Body of pancreas (tissue), 4 donors: ENCODE results near the gene BCL3. TPM values are rescaled to one million over a fixed set of nuclear protein-coding genes. Genes with fewer than 3 reads are reported as not detected.

Experiments used
- ATAC-seq: fragments of 150-250 bp; one replicate; pipeline ENCODE4 v1.9.1; 2016
- DNase-seq, 4 donors: peaks; one replicate each; pipeline ENCODE4 v3.0.0-alpha.2; 2019
- H3K27ac ChIP-seq, 4 donors: fragments of 200-600 bp; sonication (generic); 1 replicate in 3 of 4; 2 replicates in 1 of 4; pipeline versions ENCODE4 v1.5.1 to v1.6.1; 2016 to 2019; ENCODE audit warnings: mild to moderate bottlenecking in 1 of 4, mixed read lengths in 1 of 4, moderate library complexity in 1 of 4
- H3K27me3 ChIP-seq, 2 donors: fragments of 200-600 bp; sonication (generic); one replicate each; pipeline ENCODE4 v1.6.0; 2016; ENCODE audit warnings: mild to moderate bottlenecking in 1 of 2
- H3K36me3 ChIP-seq, 2 donors: fragments of 200-600 bp; sonication (generic); replicated peaks in 1 of 2; 2 replicates each; pipeline ENCODE4 v1.5.1; 2016; ENCODE audit warnings: low read depth in 2 of 2; ENCODE audit not compliant: insufficient read depth in 1 of 2
- H3K4me1 ChIP-seq: fragments of 200-600 bp; sonication (generic); one replicate; pipeline ENCODE4 v1.6.0; 2016
- H3K4me3 ChIP-seq, 2 donors: fragments of 200-600 bp; sonication (generic); 1 replicate in 1 of 2; 2 replicates in 1 of 2; pipeline ENCODE4 v1.5.1; 2016 to 2019
- H3K9me3 ChIP-seq, 3 donors: fragments of 200-600 bp; sonication (generic); 1 replicate in 2 of 3; 2 replicates in 1 of 3; pipeline ENCODE4 v1.5.1; 2016
- CTCF ChIP-seq, 7 experiments: fragments of 450-650 bp in 4 of 7; fragments of 200-600 bp in 3 of 7; sonication (generic) in 3 of 7; IDR thresholded peaks; one replicate each; pipeline ENCODE4 v1.5.1; 2016 to 2019; ENCODE audit warnings: antibody characterized with exemption in 7 of 7
- POLR2A ChIP-seq, 3 donors: fragments of 450-650 bp; IDR thresholded peaks; one replicate each; pipeline ENCODE4 v1.6.1; 2016; ENCODE audit warnings: antibody characterized with exemption in 3 of 3, mild to moderate bottlenecking in 2 of 3
- whole genome bisulfite sequencing, 2 donors: methylation state at CpG; one replicate each; pipeline ENCODE4 v1.1.5; 2017; 5-methylcytosine and 5-hydroxymethylcytosine counted together
- intact Hi-C: fragments of 100-400 bp; cut with DNase I; formaldehyde crosslinking; loops from one replicate; pipeline ENCODE4 v1.15.1; 2023
- total RNA-seq, 2 donors: library from RNA; depleted of rRNA; stranded (reverse); fragments of >200 nt; gene quantifications; one replicate each; pipeline ENCODE4 v1.1.0, GENCODE V29; 2016

Gene BCL3
- total RNA-seq, 2 donors from 2014 or later: 26.2 to 72.5 TPM

DNA sequence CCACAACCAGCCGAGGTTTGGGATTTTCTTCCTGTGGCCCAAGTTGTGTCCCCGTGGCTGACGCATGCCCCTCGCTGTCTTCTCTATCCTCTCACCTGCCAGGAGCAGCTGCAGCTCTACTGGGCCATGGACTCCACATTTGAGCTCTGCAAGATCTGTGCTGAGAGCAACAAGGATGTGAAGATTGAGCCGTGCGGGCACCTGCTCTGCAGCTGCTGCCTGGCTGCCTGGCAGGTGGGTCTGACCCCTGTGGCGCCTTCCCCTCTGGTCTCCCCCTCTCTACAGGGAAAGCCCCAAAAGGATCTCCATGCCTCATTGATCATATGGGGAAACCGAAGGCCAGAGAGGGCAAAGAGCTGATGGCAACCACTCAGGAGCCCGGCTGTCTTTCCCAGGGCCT is 43.8 kb downstream of the BCL3 start:
- WGBS, 2 donors: 76 to 77% methylated on average over 8 to 9 of the region's 9 CpGs

GRCh38 chr19:44794610-44795009 is 46.1 kb downstream of the BCL3 start:
- TF ChIP-seq POLR2A (IDR thresholded peaks at IDR 0.05) (no peak), CTCF (IDR thresholded peaks at IDR 0.05) (no peak)
- no peaks in the 10 kb centered on the region for H3K9me3 ChIP-seq
- H3K27me3 ChIP-seq: no peaks in the 10 kb centered on the region
- no peak overlapping the region for H3K27ac ChIP-seq
- intact Hi-C loops: loop anchor here (5.0 kb wide), 1 partner anchor 48 kb away; no protein-coding TSS in a partner anchor
- no peak overlapping the region for H3K4me3 ChIP-seq
- H3K36me3 ChIP-seq: no peaks in the 10 kb centered on the region
- ATAC-seq: no peak
- WGBS, 2 donors: 79 to 100% methylated on average over 4 of the region's 4 CpGs
- H3K4me1 ChIP-seq: peaks cover 18% of the 10 kb centered on the region
- no peak for DNase-seq

More for the DNA sequence above, 43.8 kb downstream of the BCL3 start:
- no peaks in the 10 kb centered on the region for H3K36me3 ChIP-seq
- no peaks in the 10 kb centered on the region for H3K9me3 ChIP-seq
- H3K27me3 ChIP-seq: no peaks in the 10 kb centered on the region
- peaks cover 13% of the 10 kb centered on the region for H3K4me1 ChIP-seq
- H3K27ac ChIP-seq: no peak overlapping the region
- ATAC-seq (no peak), DNase-seq (no peak)
- intact Hi-C loops: no loop called here
- no peak for TF ChIP-seq CTCF (IDR thresholded peaks at IDR 0.05)
- no peak for TF ChIP-seq POLR2A (IDR thresholded peaks at IDR 0.05)
- H3K4me3 ChIP-seq: no peak overlapping the region

- Histone ChIP-seq H3K9me3 (no peaks in the 10 kb centered on the region), H3K4me3 (no peak overlapping the region), H3K27me3 (no peaks in the 10 kb centered on the region), H3K36me3 (no peaks in the 10 kb centered on the region), H3K4me1 (peaks cover 22% of the 10 kb centered on the region), H3K27ac (peak overlapping the region in 3 of 4 donors; percentile 0 to 78 (median 72))
- TF ChIP-seq POLR2A (IDR thresholded peaks at IDR 0.05) (no peak), CTCF (IDR thresholded peaks at IDR 0.05) (no peak)
- intact Hi-C loops: loop anchor here (5.0 kb wide), 1 partner anchor 47 kb away; no protein-coding TSS in a partner anchor
- WGBS, 2 donors: 92 to 94% methylated on average over 12 to 13 of the region's 13 CpGs
- ATAC-seq: no peak
- DNase-seq: no peak
These were observed 47.0 kb downstream of the BCL3 start for GRCh38 chr19:44795398-44795987.

DNA sequence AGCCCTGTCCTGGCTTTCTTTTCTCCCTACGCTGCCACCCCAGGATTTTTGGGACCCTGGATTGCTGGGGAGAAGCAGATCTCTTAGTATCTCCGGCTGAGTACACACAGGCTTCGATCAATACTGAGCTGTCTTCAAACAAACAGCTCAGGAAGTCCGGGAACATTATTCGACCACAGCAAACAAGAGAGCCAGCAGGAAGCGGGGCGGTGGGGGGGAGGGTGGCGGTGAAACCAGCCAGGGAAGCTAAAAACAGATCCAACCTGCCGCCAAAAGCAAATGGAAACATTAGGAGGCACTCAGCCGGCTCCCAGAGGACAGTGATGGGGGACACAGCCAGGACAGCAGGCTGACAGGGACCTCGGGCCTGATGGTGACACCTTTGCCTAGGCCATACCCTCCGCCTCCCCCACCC is 48.2 kb downstream of the BCL3 start:
- no peaks in the 10 kb centered on the region for H3K27me3 ChIP-seq
- DNase-seq: peak; percentile 57 to 82 (median 74)
- H3K4me3 ChIP-seq: no peak overlapping the region
- TF ChIP-seq POLR2A (IDR thresholded peaks at IDR 0.05): no peak
- no peak for TF ChIP-seq CTCF (IDR thresholded peaks at IDR 0.05)
- 15 to 18% methylated on average over 12 of the region's 12 CpGs for WGBS, 2 donors
- H3K27ac ChIP-seq: peak overlapping the region; percentile 52 to 78 (median 74)
- peaks cover 26% of the 10 kb centered on the region for H3K4me1 ChIP-seq
- ATAC-seq: peak; percentile 83
- no peaks in the 10 kb centered on the region for H3K36me3 ChIP-seq
- intact Hi-C loops: loop anchor here (5.0 kb wide), 1 partner anchor 46 kb away; no protein-coding TSS in a partner anchor
- H3K9me3 ChIP-seq: no peaks in the 10 kb centered on the region
